ENCODE results near the gene CPOX.

- TF ChIP-seq, protein P1, sequence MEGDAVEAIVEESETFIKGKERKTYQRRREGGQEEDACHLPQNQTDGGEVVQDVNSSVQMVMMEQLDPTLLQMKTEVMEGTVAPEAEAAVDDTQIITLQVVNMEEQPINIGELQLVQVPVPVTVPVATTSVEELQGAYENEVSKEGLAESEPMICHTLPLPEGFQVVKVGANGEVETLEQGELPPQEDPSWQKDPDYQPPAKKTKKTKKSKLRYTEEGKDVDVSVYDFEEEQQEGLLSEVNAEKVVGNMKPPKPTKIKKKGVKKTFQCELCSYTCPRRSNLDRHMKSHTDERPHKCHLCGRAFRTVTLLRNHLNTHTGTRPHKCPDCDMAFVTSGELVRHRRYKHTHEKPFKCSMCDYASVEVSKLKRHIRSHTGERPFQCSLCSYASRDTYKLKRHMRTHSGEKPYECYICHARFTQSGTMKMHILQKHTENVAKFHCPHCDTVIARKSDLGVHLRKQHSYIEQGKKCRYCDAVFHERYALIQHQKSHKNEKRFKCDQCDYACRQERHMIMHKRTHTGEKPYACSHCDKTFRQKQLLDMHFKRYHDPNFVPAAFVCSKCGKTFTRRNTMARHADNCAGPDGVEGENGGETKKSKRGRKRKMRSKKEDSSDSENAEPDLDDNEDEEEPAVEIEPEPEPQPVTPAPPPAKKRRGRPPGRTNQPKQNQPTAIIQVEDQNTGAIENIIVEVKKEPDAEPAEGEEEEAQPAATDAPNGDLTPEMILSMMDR (IDR thresholded peaks at IDR 0.05): no peak
- TF ChIP-seq POLR2A (IDR thresholded peaks at IDR 0.05) (no peak), POLR2AphosphoS5 (IDR thresholded peaks at IDR 0.05) (no peak), EP300 (IDR thresholded peaks at IDR 0.05) (no peak)
These were observed 10.2 kb upstream of the CPOX start for GRCh38 chr3:98603580-98603979.
